GM19035 (cell line): ENCODE measurements around the gene TLE2.
A peak's percentile ranks its signal among the peaks of the same experiment; 100 is the strongest.

Experiments
- ATAC-seq: cut with Tn5 transposase; IDR thresholded peaks from one replicate; pipeline ENCODE4 v1.9.1; 2021; ENCODE audit not compliant: unreplicated experiment

Gene TLE2

DNA sequence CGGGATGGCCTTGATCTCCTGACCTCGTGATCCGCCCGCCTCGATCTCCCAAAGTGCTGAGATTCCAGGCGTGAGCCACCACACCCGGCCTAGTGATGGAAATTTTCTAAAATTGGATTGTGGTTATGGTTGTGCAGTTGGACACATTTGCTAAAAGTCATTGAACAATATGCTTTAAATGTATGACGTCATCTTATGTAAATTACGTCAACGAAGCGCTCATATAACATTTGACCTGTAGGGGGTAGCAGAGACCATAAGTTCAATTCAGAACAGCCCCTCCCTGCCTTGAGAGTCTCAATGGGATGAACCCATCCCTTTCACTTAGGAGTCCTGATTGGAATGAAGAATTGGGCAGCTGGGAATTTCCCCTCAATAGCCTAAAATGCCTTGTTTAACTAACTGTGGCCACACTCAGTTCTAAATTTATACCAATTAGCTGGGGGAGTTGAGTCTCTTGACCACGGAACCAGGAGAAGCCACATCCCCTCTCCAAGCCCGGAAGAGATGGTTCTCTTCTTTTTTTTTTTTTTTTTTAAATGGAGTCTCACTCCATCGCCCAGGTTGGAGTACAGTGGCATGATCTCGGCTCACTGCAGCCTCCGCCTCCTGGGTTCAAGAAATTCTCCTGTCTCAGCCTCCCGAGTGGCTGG, 66.9 kb downstream of the TLE2 start:
- no peak for ATAC-seq

DNA sequence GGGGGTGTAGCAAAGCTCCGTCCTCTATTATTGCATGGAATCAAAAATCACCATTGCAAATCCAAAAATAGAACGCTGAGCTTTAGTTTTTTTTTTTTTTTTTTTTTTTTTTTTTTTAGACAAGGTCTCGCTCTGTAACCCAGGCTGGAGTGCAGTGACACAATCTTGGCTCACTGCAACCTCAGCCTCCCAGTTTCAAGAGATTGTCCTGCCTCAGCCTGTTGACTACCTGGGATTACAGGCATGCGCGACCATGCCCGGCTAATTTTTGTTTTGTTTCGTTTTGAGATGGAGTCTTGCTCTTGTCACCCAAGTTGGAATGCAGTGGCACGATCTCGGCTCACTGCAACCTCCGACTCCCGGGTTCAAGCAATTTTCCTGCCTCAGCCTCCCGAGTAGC, 69.0 kb downstream of the TLE2 start:
- ATAC-seq = no peak

- ATAC-seq = no peak
Observed at GRCh38 chr19:2957160-2957559, 71.9 kb downstream of the TLE2 start.

DNA sequence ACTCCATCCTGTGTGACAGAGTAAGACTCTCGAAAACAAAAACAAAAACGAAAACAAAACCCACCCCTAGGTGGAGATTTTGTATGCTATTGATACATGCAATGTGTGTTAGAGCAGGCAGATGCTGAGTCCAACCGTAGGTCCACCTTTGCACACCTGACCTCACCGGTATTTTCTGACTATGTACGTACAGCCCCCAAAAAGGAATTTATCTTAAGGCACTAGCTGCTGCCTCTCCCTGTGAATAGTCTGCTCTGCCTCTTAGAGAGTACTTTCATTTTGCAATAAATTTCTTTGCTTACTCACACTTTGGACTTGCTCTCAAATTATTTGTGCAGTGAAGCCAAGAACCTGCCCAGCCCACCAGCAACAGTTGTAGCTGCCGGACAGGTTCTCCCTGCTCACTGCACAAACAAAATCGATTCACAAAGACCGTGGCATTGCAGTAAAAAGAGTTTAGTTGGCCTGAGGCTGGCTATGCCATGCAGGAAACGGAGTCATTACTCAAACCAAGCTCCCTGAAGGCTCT, 76.1 kb downstream of the TLE2 start:
- no peak for ATAC-seq

GRCh38 chr19:2950286-2951124, 78.6 kb downstream of the TLE2 start:
- peak; percentile 92 for ATAC-seq

GRCh38 chr19:2949939-2950285, 79.2 kb downstream of the TLE2 start:
- peak; percentile 5 for ATAC-seq
